ENCODE data around the gene KCNG2. TPM values are rescaled to one million over a fixed set of nuclear protein-coding genes. Genes with fewer than 3 reads are reported as not detected.

The KCNG2 gene
- total RNA-seq, 1 experiment from 2014 or later: not detected

- no peaks in the 10 kb centered on the region for H3K27me3 ChIP-seq (ENCODE audit: insufficient read depth, low read length)
These were observed 1.2 kb downstream of the KCNG2 start for GRCh38 chr18:79798999-79799370.

More at GRCh38 chr18:79798999-79799370, 1.2 kb downstream of the KCNG2 start:
- intact Hi-C loops (cut with micrococcal nuclease): no loop called here
- RAD21 ChIA-PET (ENCODE audit: low non-redundant PET in 1 of 2, low total read pairs in 2 of 2, uncharacterized antibody in 2 of 2, unreplicated experiment in 2 of 2): no interaction called here
- Histone ChIP-seq H3K9ac (ENCODE audit: low read length) (no peak overlapping the region), H3K4me1 (ENCODE audit: control insufficient read depth in 1 of 2, insufficient read depth in 2 of 2, low read length in 2 of 2) (no peaks in the 10 kb centered on the region), H3K36me3 (ENCODE audit: control insufficient read depth in 1 of 2, insufficient read depth in 2 of 2, low read length in 2 of 2) (no peaks in the 10 kb centered on the region), H3K27ac (ENCODE audit: low read depth, low read length) (no peak overlapping the region), H3K4me2 (ENCODE audit: low read length) (no peak overlapping the region), H3K9me2 (ENCODE audit: insufficient read depth) (no peaks in the 10 kb centered on the region), H3K4me3 (replicated peaks in 1 of 2; ENCODE audit: low read depth in 1 of 2, low read length in 2 of 2) (no peak overlapping the region), H2AFZ (ENCODE audit: low read depth, low read length, poor library complexity, severe bottlenecking) (no peak overlapping the region), H3K9me3 (ENCODE audit: control insufficient read depth in 1 of 2, insufficient read depth in 1 of 2, low read depth in 1 of 2, low read length in 2 of 2) (no peaks in the 10 kb centered on the region), H3K79me2 (ENCODE audit: insufficient read depth, low read length) (no peaks in the 10 kb centered on the region), H4K20me1 (ENCODE audit: insufficient read depth) (no peaks in the 10 kb centered on the region)
- CTCF ChIA-PET: no interaction called here
- DNase-seq (ENCODE audit: low read depth, low spot score): no peak
- POLR2A ChIA-PET: no interaction called here
- BruUV-seq (replicated peaks): no TSS peak
- ATAC-seq: no peak
- no peak for TF ChIP-seq YY1 (IDR thresholded peaks at IDR 0.05; ENCODE audit: extremely low read depth, insufficient replicate concordance, low read depth, low read length)
- TF ChIP-seq SIN3A (IDR thresholded peaks at IDR 0.05; ENCODE audit: low read depth): no peak
- TF ChIP-seq EZH2phosphoT487 (IDR thresholded peaks at IDR 0.05; ENCODE audit: borderline replicate concordance): no peak
- no peak for TF ChIP-seq CEBPB (IDR thresholded peaks at IDR 0.05; ENCODE audit: low read depth)
- no peak for TF ChIP-seq EGR1 (IDR thresholded peaks at IDR 0.05; ENCODE audit: low read depth)
- no peak for TF ChIP-seq ELF1 (IDR thresholded peaks at IDR 0.05; ENCODE audit: borderline replicate concordance, low read depth)
- no peak for TF ChIP-seq FOSL1 (IDR thresholded peaks at IDR 0.05; ENCODE audit: low read depth)
- no peak for TF ChIP-seq SP1 (IDR thresholded peaks at IDR 0.05; ENCODE audit: low read depth)
- TF ChIP-seq CTCF (IDR thresholded peaks at IDR 0.05 in 2 of 3, conservative IDR thresholded peaks at IDR 0.05 in 1 of 3; ENCODE audit: borderline replicate concordance in 1 of 3, insufficient read depth in 1 of 3, low read depth in 2 of 3, low read length in 2 of 3): no peak
- TF ChIP-seq CBX3 (IDR thresholded peaks at IDR 0.05; ENCODE audit: low read depth): no peak
- no peak for TF ChIP-seq ZBTB33 (IDR thresholded peaks at IDR 0.05; ENCODE audit: extremely low read depth, insufficient replicate concordance, low read length)
- TF ChIP-seq ZNF274 (IDR thresholded peaks at IDR 0.05; ENCODE audit: low read depth, low read length): no peak

Data from HCT116 (cell line).